Brain pericyte (primary cell): ENCODE data around the gene RIIAD1.
"Not testable (repeated sequence)": the region's sequence is repeated elsewhere in the genome, so short reads cannot be mapped to it uniquely, and the experiment has no call there.

Source experiments
- DNase-seq: peaks from one replicate; pipeline ENCODE4 v3.0.0-alpha.2; 2012; ENCODE audit warnings: low read depth, low spot score

The RIIAD1 gene

GRCh38 chr1:151733995-151734394 is 12.7 kb downstream of the RIIAD1 start:
- not testable (repeated sequence) for DNase-seq

DNA sequence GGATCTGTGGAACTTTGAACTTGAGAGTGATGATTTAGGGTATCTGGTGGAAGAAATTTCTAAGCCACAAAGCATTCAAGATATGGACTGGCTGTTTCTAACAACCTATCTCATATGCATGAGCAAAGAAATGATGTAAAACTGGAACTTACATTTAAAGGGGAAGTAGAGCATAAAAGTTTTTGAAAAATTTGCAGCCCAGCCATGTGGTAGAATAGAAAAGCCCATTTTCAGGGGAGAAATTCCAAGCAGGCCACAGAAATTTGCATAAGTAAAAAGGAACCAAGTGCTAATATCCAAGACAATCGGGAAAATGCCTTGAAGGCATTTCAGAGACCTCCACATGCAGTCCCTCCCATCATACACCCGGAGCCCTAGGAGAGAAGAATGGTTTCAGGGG is 15.7 kb downstream of the RIIAD1 start:
- no peak for DNase-seq

GRCh38 chr1:151737479-151737878 is 16.2 kb downstream of the RIIAD1 start:
- no peak for DNase-seq

- no peak for DNase-seq
These were observed 18.5 kb downstream of the RIIAD1 start for GRCh38 chr1:151739590-151740355.

DNA sequence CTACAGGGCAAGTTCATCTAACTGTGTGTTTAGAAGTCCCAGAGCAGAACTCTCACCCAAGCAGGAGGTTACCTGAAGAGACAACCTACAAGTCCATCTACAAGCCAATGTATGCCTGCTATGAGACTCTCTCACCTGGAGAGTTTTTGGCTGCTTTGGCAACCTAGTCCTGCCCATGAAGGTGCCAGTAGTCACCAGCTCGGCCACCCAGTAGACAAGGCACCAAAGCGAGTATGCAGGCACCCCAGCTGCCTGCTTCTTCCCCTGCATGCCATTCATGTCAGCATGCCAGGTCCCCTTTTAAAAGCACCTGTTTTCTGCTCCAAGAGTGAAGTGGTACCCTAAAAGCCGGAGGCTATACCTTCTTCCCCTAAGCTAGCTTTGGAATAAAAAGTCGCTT is 20.2 kb downstream of the RIIAD1 start:
- DNase-seq = no peak

DNA sequence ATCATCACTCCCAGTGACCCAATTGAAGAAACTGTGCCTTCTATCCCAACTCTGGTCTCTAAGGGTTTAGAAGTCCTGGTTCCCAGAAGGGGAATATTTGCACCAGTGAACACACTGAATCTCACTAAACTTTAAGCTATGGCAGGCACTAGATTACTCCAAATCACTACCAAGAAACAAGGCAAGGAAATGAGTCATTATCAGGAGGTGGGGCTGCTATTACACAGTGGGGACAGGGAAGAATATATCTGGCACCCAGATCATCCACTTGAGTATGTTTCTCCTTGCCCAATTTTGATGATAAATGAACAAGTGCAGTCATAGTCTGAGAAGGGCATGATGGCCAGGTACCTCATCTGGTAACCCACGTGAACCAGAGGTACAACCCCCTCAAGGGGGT is 35.0 kb downstream of the RIIAD1 start:
- no peak for DNase-seq

- no peak for DNase-seq
These were observed 37.9 kb downstream of the RIIAD1 start for GRCh38 chr1:151759241-151759640.

DNA sequence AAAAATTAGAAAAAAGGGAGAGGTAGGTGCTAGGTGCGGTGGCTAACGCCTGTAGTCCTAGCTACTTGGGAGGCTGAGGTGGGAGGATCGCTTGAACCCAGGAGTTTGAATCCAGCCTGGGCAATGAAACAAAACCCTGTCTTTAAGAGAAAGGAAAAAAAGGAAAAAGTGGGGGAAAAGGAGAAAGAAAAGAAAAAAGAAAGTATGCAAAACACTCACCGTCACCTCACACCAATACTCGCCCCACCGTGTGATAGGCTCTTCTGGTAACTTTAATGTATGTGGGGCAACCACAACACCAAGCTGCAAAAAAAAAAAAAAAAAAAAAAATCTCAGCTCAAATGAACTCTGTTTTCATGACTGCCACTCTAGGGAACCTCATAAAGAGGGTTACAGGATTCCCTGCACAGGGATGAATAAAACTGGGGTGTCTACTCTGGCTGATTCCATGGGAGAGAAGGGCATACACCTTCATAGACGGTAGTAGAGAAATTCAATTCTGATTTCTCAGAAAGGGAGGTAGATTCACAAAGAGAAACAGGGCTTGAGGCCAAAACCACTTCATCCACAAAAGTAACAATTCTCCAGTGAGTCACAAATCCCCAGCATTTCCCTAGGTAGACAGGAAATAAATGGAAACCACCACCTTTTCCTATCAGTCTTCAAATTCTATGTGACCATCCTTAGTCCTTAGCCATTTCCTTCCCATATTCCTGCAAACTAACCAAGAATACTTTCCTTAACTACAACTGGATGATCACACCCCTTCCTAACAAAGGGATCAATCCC is 39.5 kb downstream of the RIIAD1 start:
- DNase-seq = no peak

GRCh38 chr1:151762941-151763921 is 41.9 kb downstream of the RIIAD1 start, which contains the start of gene MRPL9:
MRPL9 (minus strand) TSS chr1:151763496; CDS start chr1:151763479, 17 bp downstream.
- DNase-seq = peak; percentile 12

GRCh38 chr1:151763990-151764389 is 42.7 kb downstream of the RIIAD1 start:
- DNase-seq = no peak

DNA sequence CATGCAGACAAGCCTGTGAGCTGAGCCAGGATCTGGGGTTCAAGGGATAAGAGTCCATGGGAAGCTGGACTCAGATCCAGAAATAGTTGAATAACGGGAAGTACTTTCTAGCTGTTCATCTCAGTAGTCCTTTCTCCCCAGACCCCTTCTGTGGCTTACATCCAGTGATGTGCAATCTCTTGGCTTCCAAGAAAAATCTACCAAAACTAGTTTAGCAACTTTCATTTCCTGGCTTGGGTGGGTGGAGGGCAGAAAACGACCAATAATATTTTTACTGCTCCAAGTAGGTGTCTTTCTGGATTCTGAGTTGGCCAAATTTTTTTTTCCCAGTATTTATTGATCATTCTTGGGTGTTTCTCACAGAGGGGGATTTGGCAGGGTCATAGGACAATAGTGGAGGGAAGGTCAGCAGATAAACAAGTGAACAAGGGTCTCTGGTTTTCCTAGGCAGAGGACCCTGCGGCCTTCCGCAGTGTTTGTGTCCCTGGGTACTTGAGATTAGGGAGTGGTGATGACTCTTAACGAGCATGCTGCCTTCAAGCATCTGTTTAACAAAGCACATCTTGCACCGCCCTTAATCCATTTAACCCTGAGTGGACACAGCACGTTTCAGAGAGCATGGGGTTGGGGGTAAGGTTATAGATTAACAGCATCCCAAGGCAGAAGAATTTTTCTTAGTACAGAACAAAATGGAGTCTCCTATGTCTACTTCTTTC is 47.2 kb downstream of the RIIAD1 start:
- not testable (repeated sequence) for DNase-seq

DNA sequence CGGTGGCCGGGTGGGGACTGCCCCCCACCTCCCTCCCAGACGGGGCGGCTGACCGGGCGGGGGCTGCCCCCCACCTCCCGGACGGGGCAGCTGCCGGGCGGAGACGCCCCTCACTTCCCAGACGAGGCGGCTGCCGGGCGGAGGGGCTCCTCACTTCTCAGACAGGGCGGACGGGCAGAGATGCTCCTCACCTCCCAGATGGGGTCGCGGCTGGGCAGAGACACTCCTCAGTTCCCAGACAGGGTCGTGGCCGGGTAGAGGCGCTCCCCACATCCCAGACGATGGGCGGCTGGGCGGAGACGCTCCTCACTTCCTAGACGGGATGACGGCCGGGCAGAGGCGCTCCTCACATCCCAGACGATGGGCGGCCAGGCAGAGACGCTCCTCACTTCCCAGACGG is 47.9 kb downstream of the RIIAD1 start:
- DNase-seq = not testable (repeated sequence)

GRCh38 chr1:151773702-151774101 is 52.4 kb downstream of the RIIAD1 start:
- DNase-seq = no peak

DNA sequence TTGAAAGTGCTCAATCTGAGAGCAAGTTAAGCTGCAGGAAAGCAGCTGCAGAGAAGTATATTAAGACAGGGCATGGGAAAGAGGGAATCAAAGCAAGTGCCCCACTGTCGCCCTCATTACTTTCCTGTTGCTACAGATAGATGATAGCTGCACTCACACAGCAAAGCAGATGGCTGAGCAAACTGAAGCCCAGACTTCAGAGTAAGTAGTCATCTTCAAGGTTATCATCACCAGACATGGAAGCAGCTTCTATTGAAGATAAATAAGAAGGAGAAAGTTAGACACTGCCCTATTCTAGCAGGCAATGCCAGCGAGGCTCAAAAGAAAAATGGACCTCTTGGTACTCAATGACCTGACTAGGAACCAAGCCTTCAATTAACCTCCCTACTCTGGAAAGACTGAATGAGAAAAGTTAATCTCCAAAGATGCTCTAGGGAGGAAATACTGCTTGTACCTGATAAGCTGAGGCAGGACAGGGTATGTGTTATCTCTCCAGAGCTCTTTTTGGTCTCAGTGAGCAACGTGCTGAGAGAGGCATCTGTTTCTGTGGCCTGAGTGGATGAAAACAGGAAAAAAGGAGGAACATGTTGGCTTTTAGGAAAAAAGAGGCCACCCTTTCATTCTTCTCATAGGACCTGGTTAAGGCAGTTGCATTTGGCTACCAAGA is 53.1 kb downstream of the RIIAD1 start:
- no peak for DNase-seq

DNA sequence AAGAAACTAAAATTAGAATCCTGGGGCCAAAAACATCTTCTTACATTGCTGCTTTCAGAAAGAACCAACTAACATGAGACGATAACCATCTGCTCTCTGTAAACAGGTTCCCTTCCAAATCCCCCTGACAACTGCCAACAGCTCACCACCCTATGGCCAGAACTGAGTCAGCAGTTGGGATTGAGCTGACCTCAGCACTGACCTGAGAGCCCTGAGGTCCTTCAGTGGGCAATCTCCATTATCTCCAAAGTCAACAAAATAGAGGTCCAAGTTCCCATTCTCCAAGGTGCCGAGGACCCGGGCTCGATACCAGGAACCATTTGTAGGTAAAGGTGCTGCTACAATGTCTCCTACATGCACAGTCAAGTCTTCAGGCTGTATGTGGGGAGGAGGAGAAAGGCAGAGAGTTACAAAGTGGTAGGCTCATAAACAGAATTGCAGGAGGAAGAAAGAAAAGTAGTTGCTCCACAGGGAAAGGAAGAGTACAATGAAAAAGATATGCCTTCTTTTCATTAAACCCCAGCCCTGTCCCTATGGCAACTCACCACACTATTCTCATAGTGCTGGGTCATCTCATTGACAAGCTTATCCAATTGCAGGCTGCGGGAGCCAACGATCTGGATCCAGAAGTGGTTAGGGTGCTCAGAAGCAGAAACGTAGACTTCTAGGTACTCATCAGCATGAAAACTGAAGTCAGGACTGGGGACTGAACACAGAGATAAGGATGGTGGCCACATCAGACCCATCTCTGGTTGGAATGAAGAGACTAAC is 54.8 kb downstream of the RIIAD1 start:
- no peak for DNase-seq

- no peak for DNase-seq
These were observed 55.3 kb downstream of the RIIAD1 start for GRCh38 chr1:151776665-151777062.

DNA sequence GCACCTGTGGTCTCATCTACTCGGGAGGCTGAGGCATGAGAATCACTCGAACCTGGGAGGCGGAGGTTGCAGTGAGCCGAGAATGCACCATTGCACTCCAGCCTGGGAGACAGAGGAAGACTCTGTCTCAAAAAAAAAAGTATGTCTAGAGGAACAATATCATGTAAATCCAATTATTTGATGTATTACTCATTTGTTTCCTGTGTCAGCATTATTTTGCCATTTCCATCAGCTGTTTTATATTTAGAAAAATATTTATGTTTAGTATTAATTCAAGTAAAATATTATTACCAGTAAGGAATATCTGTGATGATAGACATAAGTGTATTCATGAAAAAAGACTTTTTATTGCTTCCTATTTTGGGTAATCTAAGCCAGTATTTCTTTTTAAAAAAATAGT is 56.0 kb downstream of the RIIAD1 start:
- DNase-seq = no peak
